ENCODE results near the gene FILIP1.

DNA sequence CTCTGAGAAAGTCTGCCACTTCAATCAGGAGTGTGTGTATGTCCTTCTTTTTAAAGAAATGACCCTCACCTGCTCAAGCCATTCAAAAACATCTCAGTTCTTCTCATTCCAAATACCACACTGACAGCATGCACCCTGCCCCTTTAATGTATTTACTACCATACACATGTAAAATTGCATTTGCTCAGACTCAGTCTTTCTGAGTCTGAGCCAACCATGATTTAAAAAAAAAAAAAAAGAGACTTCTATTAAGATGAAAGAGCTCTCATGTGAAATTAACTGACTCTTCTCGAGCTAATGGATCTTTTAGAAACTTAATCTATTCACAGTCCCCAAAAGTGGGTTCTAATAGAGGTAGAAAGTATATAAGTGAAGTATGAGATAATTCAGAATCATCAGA lies 1.4 kb upstream of the FILIP1 start:
- TF ChIP-seq, protein P1, sequence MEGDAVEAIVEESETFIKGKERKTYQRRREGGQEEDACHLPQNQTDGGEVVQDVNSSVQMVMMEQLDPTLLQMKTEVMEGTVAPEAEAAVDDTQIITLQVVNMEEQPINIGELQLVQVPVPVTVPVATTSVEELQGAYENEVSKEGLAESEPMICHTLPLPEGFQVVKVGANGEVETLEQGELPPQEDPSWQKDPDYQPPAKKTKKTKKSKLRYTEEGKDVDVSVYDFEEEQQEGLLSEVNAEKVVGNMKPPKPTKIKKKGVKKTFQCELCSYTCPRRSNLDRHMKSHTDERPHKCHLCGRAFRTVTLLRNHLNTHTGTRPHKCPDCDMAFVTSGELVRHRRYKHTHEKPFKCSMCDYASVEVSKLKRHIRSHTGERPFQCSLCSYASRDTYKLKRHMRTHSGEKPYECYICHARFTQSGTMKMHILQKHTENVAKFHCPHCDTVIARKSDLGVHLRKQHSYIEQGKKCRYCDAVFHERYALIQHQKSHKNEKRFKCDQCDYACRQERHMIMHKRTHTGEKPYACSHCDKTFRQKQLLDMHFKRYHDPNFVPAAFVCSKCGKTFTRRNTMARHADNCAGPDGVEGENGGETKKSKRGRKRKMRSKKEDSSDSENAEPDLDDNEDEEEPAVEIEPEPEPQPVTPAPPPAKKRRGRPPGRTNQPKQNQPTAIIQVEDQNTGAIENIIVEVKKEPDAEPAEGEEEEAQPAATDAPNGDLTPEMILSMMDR (IDR thresholded peaks at IDR 0.05; ENCODE audit: insufficient read depth, low read depth, low read length), result no peak
- TF ChIP-seq EZH2 (IDR thresholded peaks at IDR 0.05; ENCODE audit: insufficient read depth, low read length), result no peak
